Heart right ventricle (tissue), 16 donors: ENCODE measurements around the gene PDPK1. TPM values are rescaled to one million over a fixed set of nuclear protein-coding genes. Genes with fewer than 3 reads are reported as not detected.

Experiments used
- ATAC-seq, 8 donors: fragments of 200-7000 bp; cut with Tn5 transposase; one replicate each; pipeline ENCODE4 v1.9.1; 2020; ENCODE audit warnings: mild to moderate bottlenecking in 8 of 8, moderate library complexity in 8 of 8, moderate number of reproducible peaks in 1 of 8
- DNase-seq, 2 donors: peaks; one replicate each; pipeline ENCODE4 v3.0.0-alpha.2; 2020
- H3K27ac ChIP-seq, 10 donors: fragments of 200-600 bp; sonication (generic) in 2 of 10; one replicate each; pipeline versions ENCODE4 v1.5.0 to v1.8.0; 2020 to 2022; ENCODE audit warnings: mild to moderate bottlenecking in 3 of 10
- H3K27me3 ChIP-seq, 7 donors: fragments of 200-600 bp; one replicate each; pipeline ENCODE4 v1.8.0; 2021 to 2022; ENCODE audit warnings: mild to moderate bottlenecking in 2 of 7
- H3K36me3 ChIP-seq, 9 donors: fragments of 200-600 bp; sonication (generic) in 1 of 9; one replicate each; pipeline versions ENCODE4 v1.5.0 to v1.8.0; 2020 to 2022; ENCODE audit warnings: mild to moderate bottlenecking in 2 of 9
- H3K4me1 ChIP-seq, 9 donors: fragments of 200-600 bp; sonication (generic) in 1 of 9; one replicate each; pipeline versions ENCODE4 v1.5.0 to v1.8.0; 2020 to 2022; ENCODE audit warnings: mild to moderate bottlenecking in 4 of 9
- H3K4me3 ChIP-seq, 10 donors: fragments of 200-600 bp; sonication (generic) in 2 of 10; one replicate each; pipeline versions ENCODE4 v1.5.0 to v1.8.0; 2020 to 2022; ENCODE audit warnings: mild to moderate bottlenecking in 7 of 10, moderate library complexity in 2 of 10
- H3K9me3 ChIP-seq, 11 donors: fragments of 200-600 bp in 10 of 11; sonication (generic) in 2 of 11; one replicate each; pipeline versions ENCODE4 v1.5.0 to v1.8.0; 2013 to 2022; ENCODE audit warnings: mild to moderate bottlenecking in 2 of 11, control low read depth in 1 of 11, moderate library complexity in 1 of 11
- WGBS, 2 donors: extraction: QIAGEN DNeasy Blood & Tissue Kit; methylation state at CpG; one replicate each; pipeline ENCODE4 v1.1.7; 2013; ENCODE audit warnings: inconsistent platforms in 1 of 2; 5-methylcytosine and 5-hydroxymethylcytosine counted together
- intact Hi-C, 10 donors: fragments of 100-400 bp; cut with DNase I; formaldehyde crosslinking; loops; one replicate each; pipeline versions ENCODE4 v1.11.1 to v1.14.2; 2022
- polyA plus RNA-seq, 2 donors: library from polyadenylated mRNA; stranded (reverse); fragments of 200-250 nt; gene quantifications; one replicate each; pipeline ENCODE4 v1.2.3, GENCODE V29; 2013
- total RNA-seq, 10 donors: library from RNA; stranded (reverse); fragmentation: NEBNext Ultra II Directional in 3 of 10; extraction: Animal tissue kit (Norgen Biotek cat#: 25700) in 3 of 10; gene quantifications; one replicate each; pipeline versions ENCODE4 v1.2.1 to v1.2.4, GENCODE V29; 2021 to 2023
- TF ChIP-seq, protein P1 (sequence below), 9 donors: fragments of 200-600 bp; sonication (generic) in 2 of 9; IDR thresholded peaks; one replicate each; pipeline versions ENCODE4 v1.5.0 to v1.8.0; 2021 to 2022; ENCODE audit warnings: antibody characterized with exemption in 9 of 9, mild to moderate bottlenecking in 5 of 9, moderate library complexity in 1 of 9
- donor health status: Arrhythmogenic right ventricular cardiomyopathy.
- donor health status: ischemic (EF 13 %, LVEDD 7.1; RV severe dilation, severe dysfunction).
- donor health status: healthy with polysubstance abuse.
- donor health status: DM: no; HTN: yes; CAD: no.
- donor health status: DM: no; HTN: no; CAD: no.
- donor health status: ischemic (EF 25% LVEDD 6.9; RV normal size, moderate dysfunction).
- donor health status: ischemic (EF 25% LVEDD 5.7; RV mildly dilated, moderate dysfunction).
- donor health status: healthy.
- donor health status: DM: yes; HTN: yes; CAD: no.
- donor health status: Ischemic cardiomyopathy.
- donor health status: ischemic (EF 35%, LVEDD 5.7; RV mildly dilated, moderate dysfunction).
- donor health status: nonischemic (EF 11% LVEDD 7.7; RV severe dilation, severe dysfunction).
- donor health status: DM: yes; HTN: yes; CAD: no.
- donor health status: PGD.
- donor health status: ischemic (EF 29% LVEDD 5.4; RV normal size, mild dysfunction).
- donor health status: nonischemic (EF 23%, LVEDD 6.1; RV moderate dilation, normal function).

The PDPK1 gene
- total and polyA plus RNA-seq, 12 donors = 11.0 to 47.7 (median 37.8) TPM

DNA sequence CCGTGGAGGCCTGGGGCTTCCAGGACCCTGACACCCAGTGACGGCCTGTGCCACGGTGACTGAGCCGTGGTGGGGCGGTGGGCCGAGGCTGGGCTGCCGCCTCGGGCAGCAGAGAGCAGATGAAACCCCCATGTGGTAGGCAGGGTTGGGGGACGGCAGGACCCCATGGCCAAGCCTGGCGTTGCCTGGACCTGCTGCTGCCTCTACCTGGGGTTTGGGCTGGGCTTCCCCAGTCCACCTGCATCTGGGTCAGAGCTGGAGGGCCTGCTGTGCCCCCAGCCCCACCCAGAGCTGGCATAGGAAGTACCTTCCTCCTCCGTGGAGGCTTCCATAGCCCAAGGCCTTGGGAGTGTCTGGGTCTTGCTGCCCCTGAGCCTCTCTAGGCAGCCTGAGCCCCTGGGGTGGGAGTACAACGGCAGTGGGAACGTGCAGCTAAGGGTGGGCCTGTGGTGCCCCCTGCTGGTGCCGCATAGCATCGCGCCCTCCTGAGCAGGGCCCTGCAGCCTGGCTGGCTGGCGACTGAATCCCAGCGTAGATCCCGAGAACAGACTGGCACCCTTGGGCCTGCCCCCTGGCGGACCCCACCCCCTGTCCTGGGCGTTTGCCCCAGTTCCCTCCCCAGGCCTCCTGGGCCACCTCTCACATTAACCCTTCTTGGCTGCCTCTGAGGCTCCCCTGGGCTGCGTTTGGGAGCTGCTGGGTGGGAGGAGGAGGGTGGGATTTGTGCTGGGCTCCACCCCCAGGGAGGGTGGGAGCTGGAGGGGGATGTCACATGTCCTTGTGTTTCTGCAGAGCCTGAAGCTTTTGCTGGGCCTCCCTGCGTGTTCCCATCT, 36.7 kb upstream of the PDPK1 start:
- intact Hi-C loops = loop anchor here in 8 of 10 donors (1.0 to 10.0 kb wide), 12 partner anchors 44 to 346 kb away; partner anchors contain the start of genes CCNF (in 3 of the 8), ABCA3 (in 2 of the 8), CASKIN1 (in 1 of the 8) and ECI1 (in 1 of the 8)
- WGBS, 2 donors = 35 to 39% methylated on average over 23 of the region's 23 CpGs
- Histone ChIP-seq H3K36me3 (peaks cover 0 to 25% (median 0%) of the 10 kb centered on the region in 9 donors), H3K4me1 (peaks cover 28 to 58% (median 46%) of the 10 kb centered on the region in 9 donors), H3K9me3 (no peaks in the 10 kb centered on the region), H3K4me3 (peak overlapping the region in 5 of 10 donors; percentile 37 to 46 (median 40)), H3K27me3 (no peaks in the 10 kb centered on the region), H3K27ac (peak overlapping the region in 4 of 10 donors; percentile 9 to 52 (median 26))
- DNase-seq = peak; percentile 85 to 87
- TF ChIP-seq, protein P1, sequence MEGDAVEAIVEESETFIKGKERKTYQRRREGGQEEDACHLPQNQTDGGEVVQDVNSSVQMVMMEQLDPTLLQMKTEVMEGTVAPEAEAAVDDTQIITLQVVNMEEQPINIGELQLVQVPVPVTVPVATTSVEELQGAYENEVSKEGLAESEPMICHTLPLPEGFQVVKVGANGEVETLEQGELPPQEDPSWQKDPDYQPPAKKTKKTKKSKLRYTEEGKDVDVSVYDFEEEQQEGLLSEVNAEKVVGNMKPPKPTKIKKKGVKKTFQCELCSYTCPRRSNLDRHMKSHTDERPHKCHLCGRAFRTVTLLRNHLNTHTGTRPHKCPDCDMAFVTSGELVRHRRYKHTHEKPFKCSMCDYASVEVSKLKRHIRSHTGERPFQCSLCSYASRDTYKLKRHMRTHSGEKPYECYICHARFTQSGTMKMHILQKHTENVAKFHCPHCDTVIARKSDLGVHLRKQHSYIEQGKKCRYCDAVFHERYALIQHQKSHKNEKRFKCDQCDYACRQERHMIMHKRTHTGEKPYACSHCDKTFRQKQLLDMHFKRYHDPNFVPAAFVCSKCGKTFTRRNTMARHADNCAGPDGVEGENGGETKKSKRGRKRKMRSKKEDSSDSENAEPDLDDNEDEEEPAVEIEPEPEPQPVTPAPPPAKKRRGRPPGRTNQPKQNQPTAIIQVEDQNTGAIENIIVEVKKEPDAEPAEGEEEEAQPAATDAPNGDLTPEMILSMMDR (IDR thresholded peaks at IDR 0.05) = peak; percentile 93 to 99 (median 99)
- ATAC-seq = peak; percentile 81 to 93 (median 86)

DNA sequence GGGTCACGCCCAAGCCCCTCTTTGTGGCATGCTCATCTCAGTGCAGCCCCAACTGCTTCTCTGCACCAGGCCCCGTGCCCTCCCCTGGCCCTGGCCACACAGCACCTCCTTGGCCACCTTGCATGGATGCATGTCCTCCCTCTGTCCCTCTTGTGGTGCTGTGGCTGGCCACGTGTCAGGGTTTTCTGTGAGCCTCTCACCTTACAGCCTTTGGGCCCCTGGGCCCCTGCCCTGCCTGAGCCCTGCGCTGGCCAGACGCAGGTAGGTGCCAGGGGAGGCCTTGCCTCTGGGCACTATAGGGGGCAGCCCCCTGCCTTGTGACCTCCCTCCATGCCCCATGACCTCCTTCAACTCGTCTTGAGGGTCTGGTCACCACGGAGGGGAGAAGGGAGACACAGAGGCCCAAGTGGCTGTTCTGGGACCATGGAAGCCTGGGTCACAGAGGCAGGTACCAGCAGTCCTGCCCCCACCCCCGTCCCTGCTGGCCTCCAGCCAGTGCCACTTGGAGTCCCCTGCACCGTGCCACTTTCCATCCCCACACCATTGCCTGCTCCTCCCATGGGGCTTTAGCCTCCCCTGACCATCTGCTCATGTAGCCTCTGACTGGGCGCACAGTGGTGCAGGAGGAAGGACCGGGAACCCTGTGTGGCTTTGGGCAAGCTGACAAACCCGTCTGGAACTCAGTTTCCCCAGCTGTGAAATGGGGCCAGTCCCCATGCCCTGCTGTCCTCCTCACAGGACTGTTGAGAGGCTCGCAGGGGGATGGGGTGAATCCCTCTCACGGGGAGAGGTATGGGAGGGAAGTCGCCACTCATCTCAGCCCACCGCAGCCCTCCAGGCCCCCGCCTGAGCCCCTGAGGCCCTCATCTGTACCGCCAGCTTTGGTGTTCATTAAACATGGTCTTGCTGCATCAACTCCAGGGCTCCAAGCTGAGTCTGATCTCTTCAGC, 35.6 kb upstream of the PDPK1 start:
- TF ChIP-seq, protein P1 (IDR thresholded peaks at IDR 0.05) = no peak
- whole genome bisulfite sequencing, 2 donors = 71 to 79% methylated on average over 18 of the region's 18 CpGs
- Histone ChIP-seq H3K9me3 (no peaks in the 10 kb centered on the region), H3K36me3 (peaks cover 0 to 14% (median 0%) of the 10 kb centered on the region in 9 donors), H3K27ac (peak overlapping the region in 4 of 10 donors; percentile 14 to 30 (median 20)), H3K4me1 (peaks cover 25 to 54% (median 41%) of the 10 kb centered on the region in 9 donors), H3K4me3 (no peak overlapping the region), H3K27me3 (no peaks in the 10 kb centered on the region)
- ATAC-seq (peak in 1 of 8 donors; percentile 14), DNase-seq (no peak)
- intact Hi-C loops = loop anchor here in 7 of 10 donors (1.0 to 10.0 kb wide), 11 partner anchors 45 to 347 kb away; partner anchors contain the start of genes ABCA3 (in 3 of the 7), CCNF (in 3 of the 7), CASKIN1 (in 1 of the 7) and ECI1 (in 1 of the 7)

DNA sequence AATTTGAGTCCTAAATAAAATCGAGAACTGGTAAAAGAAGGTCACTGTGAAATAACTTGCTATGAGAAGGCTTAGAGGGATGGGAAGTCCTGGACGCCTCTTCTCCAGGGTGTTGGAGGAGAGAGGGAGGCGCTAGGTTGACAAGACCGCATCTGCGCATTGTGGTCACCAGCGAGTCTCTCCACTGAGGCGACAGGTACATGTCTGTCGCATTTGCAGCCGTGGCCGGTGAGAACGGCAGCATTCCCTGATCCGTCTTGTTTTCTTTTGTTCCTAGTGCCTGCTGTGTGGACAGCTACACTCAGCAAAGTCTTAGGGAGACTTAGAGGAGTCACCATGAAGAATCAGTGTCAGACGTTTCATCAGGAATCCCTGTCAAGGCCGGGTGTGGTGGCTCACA, 32.1 kb upstream of the PDPK1 start:
- WGBS, 2 donors = 86 to 89% methylated on average over 14 of the region's 14 CpGs
- Histone ChIP-seq H3K27ac (no peak overlapping the region), H3K9me3 (no peaks in the 10 kb centered on the region), H3K36me3 (no peaks in the 10 kb centered on the region), H3K4me1 (peaks cover 8 to 61% (median 17%) of the 10 kb centered on the region in 9 donors), H3K27me3 (no peaks in the 10 kb centered on the region), H3K4me3 (no peak overlapping the region)
- no peak for DNase-seq
- intact Hi-C loops = loop anchor here in 3 of 10 donors (10.0 kb wide), 4 partner anchors 71 to 351 kb away; partner anchors contain the start of genes CASKIN1 (in 1 of the 3), CCNF (in 1 of the 3) and TRAF7 (in 1 of the 3)
- ATAC-seq = no peak
- TF ChIP-seq, protein P1 (IDR thresholded peaks at IDR 0.05) = no peak
